ENCODE results near the gene SPECC1.

DNA sequence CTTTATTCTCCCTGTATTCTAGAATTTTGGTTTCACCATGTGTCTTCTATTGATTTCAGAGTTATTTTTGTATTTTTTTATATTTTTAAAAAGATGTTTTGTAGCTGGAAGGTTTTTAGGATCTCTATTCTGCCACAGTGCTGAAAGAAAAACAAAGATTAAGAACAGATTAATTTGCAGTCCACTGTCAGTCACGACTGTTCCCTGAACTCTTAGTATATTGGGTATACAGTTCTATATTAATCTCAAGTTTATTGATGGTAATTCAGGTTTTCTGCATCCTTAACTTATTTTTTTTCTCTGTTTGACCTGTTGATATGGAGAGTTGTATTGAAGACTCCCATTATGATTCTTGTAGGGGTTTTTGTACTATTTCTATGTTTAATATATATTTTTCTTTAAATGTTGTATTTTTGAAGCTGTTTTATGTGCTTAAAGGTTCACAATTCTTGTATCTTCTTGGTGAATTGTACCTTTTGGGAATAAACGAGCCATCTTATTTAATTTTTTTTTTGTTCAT is 2.9 kb downstream of the SPECC1 start:
- TF ChIP-seq CTCF (IDR thresholded peaks at IDR 0.05; ENCODE audit: low read length) (no peak), EZH2 (IDR thresholded peaks at IDR 0.05; ENCODE audit: borderline replicate concordance, low read length) (no peak)

All from OCI-LY1 (cell line).